HepG2 (cell line): ENCODE data around the gene ZFP36L2. TPM values are rescaled to one million over a fixed set of nuclear protein-coding genes. Genes with fewer than 3 reads are reported as not detected.
A peak's percentile ranks its signal among the peaks of the same experiment; 100 is the strongest.

Experiments
- ARID2 ChIP-seq: sonication (generic); formaldehyde crosslinking; IDR thresholded peaks from 2 replicates; pipeline ENCODE4 v1.8.1; 2022; ENCODE audit warnings: mild to moderate bottlenecking, missing genetic modification reagents, borderline replicate concordance
- ARNT2 ChIP-seq: sonication (generic); formaldehyde crosslinking; IDR thresholded peaks from 2 replicates; pipeline ENCODE4 v1.8.0; 2022; ENCODE audit warnings: mild to moderate bottlenecking, low read depth, missing genetic modification reagents, moderate library complexity
- CAMTA2 ChIP-seq: sonication (generic); formaldehyde crosslinking; IDR thresholded peaks from 2 replicates; pipeline ENCODE4 v1.4.0; 2020; ENCODE audit warnings: mild to moderate bottlenecking, missing genetic modification reagents, borderline replicate concordance
- CHCHD3 ChIP-seq: sonication (generic); formaldehyde crosslinking; IDR thresholded peaks from 2 replicates; pipeline ENCODE4 v1.8.0; 2022; ENCODE audit warnings: mild to moderate bottlenecking, missing genetic modification reagents, moderate library complexity
- HNF4G ChIP-seq, 2 experiments: sonication (generic) in 1 of 2; formaldehyde crosslinking in 1 of 2; IDR thresholded peaks; 2 replicates each; pipeline versions ENCODE4 v1.4.0 to v1.6.1; 2011 to 2020; ENCODE audit warnings: borderline replicate concordance in 2 of 2, low read depth in 2 of 2, mild to moderate bottlenecking in 2 of 2, low read length in 1 of 2, missing genetic modification reagents in 1 of 2, moderate library complexity in 1 of 2
- IRX3 ChIP-seq: sonication (generic); formaldehyde crosslinking; IDR thresholded peaks from 2 replicates; pipeline ENCODE4 v1.8.1; 2023; ENCODE audit warnings: mild to moderate bottlenecking, low read depth, missing genetic modification reagents, borderline replicate concordance
- MLLT10 ChIP-seq: sonication (generic); formaldehyde crosslinking; IDR thresholded peaks from 2 replicates; pipeline ENCODE4 v1.4.0; 2020; ENCODE audit warnings: missing genetic modification reagents
- NFE2L2 ChIP-seq: fragments of 150-350 bp; IDR thresholded peaks from 2 replicates; pipeline ENCODE4 v1.6.1; 2014; ENCODE audit warnings: low read length
- NFKBIZ ChIP-seq: IDR thresholded peaks from 2 replicates; pipeline ENCODE4 v1.6.1; 2018; ENCODE audit warnings: missing genetic modification reagents, missing compliant biosample characterization
- NONO ChIP-seq, 2 experiments: fragments of 450-650 bp in 1 of 2; sonication (generic) in 1 of 2; formaldehyde crosslinking in 1 of 2; IDR thresholded peaks in 1 of 2; conservative IDR thresholded peaks in 1 of 2; 2 replicates each; pipeline versions ENCODE4 v1.6.1 to v1.8.0; 2017 to 2022; ENCODE audit warnings: mild to moderate bottlenecking in 1 of 2, missing genetic modification reagents in 1 of 2, moderate library complexity in 1 of 2
- SALL1 ChIP-seq: sonication (generic); formaldehyde crosslinking; IDR thresholded peaks from 2 replicates; pipeline ENCODE4 v1.8.0; 2022; ENCODE audit warnings: mild to moderate bottlenecking, missing genetic modification reagents
- STAG1 ChIP-seq: sonication (generic); formaldehyde crosslinking; IDR thresholded peaks from 2 replicates; pipeline ENCODE4 v1.4.0; 2020; ENCODE audit warnings: missing genetic modification reagents
- YEATS4 ChIP-seq: sonication (generic); formaldehyde crosslinking; IDR thresholded peaks from 2 replicates; pipeline ENCODE4 v1.4.0; 2020; ENCODE audit warnings: missing genetic modification reagents, borderline replicate concordance
- ZNF180 ChIP-seq: sonication (generic); formaldehyde crosslinking; IDR thresholded peaks from 2 replicates; pipeline ENCODE4 v1.4.0; 2020; ENCODE audit warnings: low read depth, missing genetic modification reagents, borderline replicate concordance
- ZNF333 ChIP-seq: sonication (generic); formaldehyde crosslinking; IDR thresholded peaks from 2 replicates; pipeline ENCODE4 v1.4.0; 2020; ENCODE audit warnings: mild to moderate bottlenecking, missing genetic modification reagents, borderline replicate concordance
- ZNF83 ChIP-seq: sonication (generic); formaldehyde crosslinking; IDR thresholded peaks from 2 replicates; pipeline ENCODE4 v1.4.0; 2020; ENCODE audit warnings: missing genetic modification reagents, mild to moderate bottlenecking, borderline replicate concordance
- polyA plus RNA-seq, 8 experiments: library from polyadenylated mRNA; depleted of rRNA in 3 of 8; stranded (reverse) in 7 of 8; unstranded in 1 of 8; fragments of >200 nt; fragmentation: Illumina TruSeq in 4 of 8; extraction: Trizol in 4 of 8; gene quantifications; 2 replicates each; pipeline versions ENCODE4 v1.2.1 to v1.2.3, GENCODE V29; 2011 to 2016; ENCODE audit warnings: low read depth in 4 of 8, missing spikeins in 1 of 8, mixed read lengths in 1 of 8; ENCODE audit not compliant: insufficient read depth in 1 of 8
- total RNA-seq, 5 experiments: library from RNA; depleted of rRNA; stranded (reverse); fragments of >200 nt; fragmentation: Illumina TruSeq; extraction: Trizol; gene quantifications; 2 replicates each; pipeline ENCODE4 v1.2.3, GENCODE V29; 2016; ENCODE audit warnings: low read depth in 1 of 5
- TF ChIP-seq, protein P1 (sequence below), 2 experiments: fragments of 450-650 bp in 1 of 2; sonication (generic) in 1 of 2; formaldehyde crosslinking in 1 of 2; IDR thresholded peaks; 2 replicates each; pipeline versions ENCODE4 v1.6.1 to v1.8.0; 2016 to 2022; ENCODE audit warnings: antibody characterized with exemption in 1 of 2, mild to moderate bottlenecking in 1 of 2, missing genetic modification reagents in 1 of 2

ZFP36L2 gene
- total and polyA plus RNA-seq, 2 of the 13 experiments (the other 11 are each of a cell fraction or from before 2014, with no cell fraction given) = 11.2 to 21.8 TPM

DNA sequence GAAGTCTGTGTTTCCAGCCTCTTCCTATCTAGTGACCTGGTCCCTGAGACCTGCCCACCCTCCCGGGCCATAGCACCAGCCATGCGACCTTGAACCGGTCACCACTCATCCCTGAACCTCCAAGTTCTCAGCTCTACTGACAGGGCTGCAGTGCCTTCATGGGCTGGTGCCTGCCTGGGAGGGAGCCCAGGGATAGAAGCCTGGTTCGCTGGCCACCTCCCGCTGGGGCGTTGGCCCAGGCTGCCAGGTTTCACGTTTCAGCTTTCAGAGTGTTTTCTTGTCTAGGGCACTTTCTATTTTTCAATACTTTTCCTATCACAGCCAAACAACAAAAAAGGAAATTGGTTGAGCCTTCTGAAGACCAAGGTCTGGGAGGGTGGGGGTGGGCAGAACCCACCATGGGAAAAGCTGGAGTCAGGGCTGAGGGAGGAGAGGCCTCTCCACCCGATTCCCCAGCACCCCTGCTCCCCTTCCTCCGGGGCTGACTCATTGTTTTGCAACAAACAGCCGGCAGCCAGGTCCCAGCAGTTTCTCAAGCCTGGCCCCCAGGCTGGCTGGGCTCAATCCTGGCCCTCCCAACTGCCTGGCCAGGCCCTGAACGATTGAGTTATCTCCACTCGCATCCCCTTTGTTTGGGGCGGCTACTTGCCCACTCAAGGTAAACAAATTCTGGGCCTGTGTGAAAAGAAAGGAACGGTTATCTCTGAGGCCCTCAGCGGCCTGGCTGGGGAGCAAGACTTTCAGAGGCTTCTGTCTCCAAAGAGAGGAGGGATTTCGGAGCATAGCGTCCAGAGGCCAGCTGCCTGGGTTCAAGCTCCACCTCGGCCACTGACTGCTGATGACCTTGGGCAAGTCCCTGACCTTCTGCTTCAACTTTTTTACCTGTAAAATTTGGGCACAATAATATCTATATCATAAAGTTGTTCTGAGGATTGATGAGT, 47.5 kb downstream of the ZFP36L2 start (continued):
- TF ChIP-seq ZNF180 (CRISPR knock-in tag) (no peak), CAMTA2 (CRISPR knock-in tag) (0 out of 2 replicates have a peak, but pooled peaks have one; percentile 51), ARID2 (peak; percentile 78), ZNF333 (CRISPR knock-in tag) (peak; percentile 96), STAG1 (CRISPR knock-in tag) (0 out of 2 replicates have a peak, but pooled peaks have one; percentile 14), ZNF83 (no peak), IRX3 (CRISPR knock-in tag) (0 out of 2 replicates have a peak, but pooled peaks have one; percentile 27), HNF4G (IDR thresholded peaks at IDR 0.05; ENCODE audit: borderline replicate concordance, low read depth, low read length) (0 out of 2 replicates have a peak, but pooled peaks have one; percentile 3), HNF4G (CRISPR knock-in tag; IDR thresholded peaks at IDR 0.05; ENCODE audit: borderline replicate concordance, low read depth) (0 out of 2 replicates have a peak, but pooled peaks have one; percentile 18), NFE2L2 (peak; percentile 13; the same call in 1 of the 2 replicates), CHCHD3 (no peak), MLLT10 (CRISPR knock-in tag) (no peak), NONO (IDR thresholded peaks at IDR 0.05) (no peak), NONO (CRISPR knock-in tag; conservative IDR thresholded peaks at IDR 0.05) (peak; percentile 55), YEATS4 (CRISPR knock-in tag) (peak; percentile 89), NFKBIZ (CRISPR knock-in tag) (0 out of 2 replicates have a peak, but pooled peaks have one; percentile 58), SALL1 (CRISPR knock-in tag) (peak; percentile 86), ARNT2 (CRISPR knock-in tag) (peak; percentile 55; the same call in 1 of the 2 replicates)
- TF ChIP-seq, protein P1, sequence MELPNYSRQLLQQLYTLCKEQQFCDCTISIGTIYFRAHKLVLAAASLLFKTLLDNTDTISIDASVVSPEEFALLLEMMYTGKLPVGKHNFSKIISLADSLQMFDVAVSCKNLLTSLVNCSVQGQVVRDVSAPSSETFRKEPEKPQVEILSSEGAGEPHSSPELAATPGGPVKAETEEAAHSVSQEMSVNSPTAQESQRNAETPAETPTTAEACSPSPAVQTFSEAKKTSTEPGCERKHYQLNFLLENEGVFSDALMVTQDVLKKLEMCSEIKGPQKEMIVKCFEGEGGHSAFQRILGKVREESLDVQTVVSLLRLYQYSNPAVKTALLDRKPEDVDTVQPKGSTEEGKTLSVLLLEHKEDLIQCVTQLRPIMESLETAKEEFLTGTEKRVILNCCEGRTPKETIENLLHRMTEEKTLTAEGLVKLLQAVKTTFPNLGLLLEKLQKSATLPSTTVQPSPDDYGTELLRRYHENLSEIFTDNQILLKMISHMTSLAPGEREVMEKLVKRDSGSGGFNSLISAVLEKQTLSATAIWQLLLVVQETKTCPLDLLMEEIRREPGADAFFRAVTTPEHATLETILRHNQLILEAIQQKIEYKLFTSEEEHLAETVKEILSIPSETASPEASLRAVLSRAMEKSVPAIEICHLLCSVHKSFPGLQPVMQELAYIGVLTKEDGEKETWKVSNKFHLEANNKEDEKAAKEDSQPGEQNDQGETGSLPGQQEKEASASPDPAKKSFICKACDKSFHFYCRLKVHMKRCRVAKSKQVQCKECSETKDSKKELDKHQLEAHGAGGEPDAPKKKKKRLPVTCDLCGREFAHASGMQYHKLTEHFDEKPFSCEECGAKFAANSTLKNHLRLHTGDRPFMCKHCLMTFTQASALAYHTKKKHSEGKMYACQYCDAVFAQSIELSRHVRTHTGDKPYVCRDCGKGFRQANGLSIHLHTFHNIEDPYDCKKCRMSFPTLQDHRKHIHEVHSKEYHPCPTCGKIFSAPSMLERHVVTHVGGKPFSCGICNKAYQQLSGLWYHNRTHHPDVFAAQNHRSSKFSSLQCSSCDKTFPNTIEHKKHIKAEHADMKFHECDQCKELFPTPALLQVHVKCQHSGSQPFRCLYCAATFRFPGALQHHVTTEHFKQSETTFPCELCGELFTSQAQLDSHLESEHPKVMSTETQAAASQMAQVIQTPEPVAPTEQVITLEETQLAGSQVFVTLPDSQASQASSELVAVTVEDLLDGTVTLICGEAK (IDR thresholded peaks at IDR 0.05) = no peak
- TF ChIP-seq, protein P1 (CRISPR knock-in tag; IDR thresholded peaks at IDR 0.05) = no peak
